HCT116 (cell line): ENCODE data around the gene HGFAC. TPM values are rescaled to one million over a fixed set of nuclear protein-coding genes. Genes with fewer than 3 reads are reported as not detected.

Source experiments
- ATAC-seq: fragments of 200-7000 bp; cut with Tn5 transposase; 2 replicates; pipeline ENCODE4 v1.9.1; 2020; ENCODE audit warnings: mild to moderate bottlenecking, moderate library complexity
- BruUV-seq: library from RNA; stranded (reverse); fragments of 400-500 nt; replicated peaks from 2 replicates; lab custom pipeline; 2021; lab: Mats Ljungman, UMichigan
- CTCF ChIA-PET: fragments of 300-600 bp; sonication (Branson Sonifier 250); formaldehyde crosslinking; loops from one replicate; lab custom pipeline; 2021; ENCODE audit warnings: antibody characterized with exemption; lab: Charles Lee
- POLR2A ChIA-PET: fragments of 300-600, 350-600 bp; sonication (Branson Sonifier 250); formaldehyde crosslinking; loops from one replicate; lab custom pipeline; 2021; ENCODE audit warnings: antibody characterized with exemption; lab: Charles Lee
- RAD21 ChIA-PET, 2 experiments: fragments of 300-600 bp; sonication (Branson Sonifier 250); formaldehyde crosslinking; loops; one replicate each; lab custom pipeline; 2023; ENCODE audit warnings: low total read pairs in 2 of 2; ENCODE audit not compliant: uncharacterized antibody in 2 of 2, unreplicated experiment in 2 of 2, low non-redundant PET in 1 of 2; lab: Charles Lee
- DNase-seq: peaks from one replicate; pipeline ENCODE4 v3.0.0-alpha.2; 2010; ENCODE audit warnings: low read depth, low spot score
- H2AFZ ChIP-seq: fragments of 200-600 bp; shearing (Covaris generic), sonication (generic); 2 replicates; pipeline ENCODE4 v1.6.1; 2017; ENCODE audit warnings: low read depth, mixed run types, mixed read lengths, antibody characterized with exemption, low read length; ENCODE audit not compliant: poor library complexity, severe bottlenecking
- H3K27ac ChIP-seq: 2 replicates; pipeline ENCODE4 v1.5.1; 2012; ENCODE audit warnings: low read depth, low read length
- H3K27me3 ChIP-seq: fragments of 200-600 bp; sonication (generic); 2 replicates; pipeline ENCODE4 v1.6.1; 2016; ENCODE audit warnings: mixed run types, low read length, mixed read lengths; ENCODE audit not compliant: insufficient read depth
- H3K36me3 ChIP-seq, 2 experiments: fragments of 200-500 bp in 1 of 2; fragments of 200-600 bp in 1 of 2; sonication (Bioruptor generic) in 1 of 2; sonication (generic) in 1 of 2; 2 replicates each; pipeline versions ENCODE4 v1.5.1 to v1.6.1; 2014 to 2016; ENCODE audit warnings: low read length in 2 of 2, inconsistent platforms in 1 of 2, mixed read lengths in 1 of 2, mixed run types in 1 of 2; ENCODE audit not compliant: insufficient read depth in 2 of 2, control insufficient read depth in 1 of 2
- H3K4me1 ChIP-seq, 2 experiments: fragments of 200-600 bp in 1 of 2; sonication (generic) in 1 of 2; 2 replicates each; pipeline versions ENCODE4 v1.5.1 to v1.6.1; 2012 to 2017; ENCODE audit warnings: low read length in 2 of 2, inconsistent platforms in 1 of 2, mild to moderate bottlenecking in 1 of 2, mixed read lengths in 1 of 2, mixed run types in 1 of 2, moderate library complexity in 1 of 2; ENCODE audit not compliant: insufficient read depth in 2 of 2, control insufficient read depth in 1 of 2
- H3K4me2 ChIP-seq: fragments of 200-600 bp; sonication (generic); 2 replicates; pipeline ENCODE4 v1.6.1; 2017; ENCODE audit warnings: mixed run types, low read length, mixed read lengths
- H3K4me3 ChIP-seq, 2 experiments: fragments of 200-600 bp in 1 of 2; sonication (generic) in 1 of 2; replicated peaks in 1 of 2; 2 replicates each; pipeline ENCODE4 v1.5.1; 2011 to 2016; ENCODE audit warnings: low read length in 2 of 2, control low read depth in 1 of 2, low read depth in 1 of 2, mild to moderate bottlenecking in 1 of 2, mixed read lengths in 1 of 2, mixed run types in 1 of 2
- H3K79me2 ChIP-seq: fragments of 200-600 bp; sonication (generic); 2 replicates; pipeline ENCODE4 v1.6.1; 2017; ENCODE audit warnings: mild to moderate bottlenecking, mixed run types, low read length, moderate library complexity, mixed read lengths; ENCODE audit not compliant: insufficient read depth
- H3K9ac ChIP-seq: fragments of 200-600 bp; sonication (generic); 2 replicates; pipeline ENCODE4 v1.6.1; 2016; ENCODE audit warnings: low read length, mixed read lengths
- H3K9me2 ChIP-seq: fragments of 200-600 bp; sonication (generic), shearing (Covaris generic); 2 replicates; pipeline ENCODE4 v1.6.1; 2017; ENCODE audit warnings: mixed run types, mild to moderate bottlenecking, moderate library complexity; ENCODE audit not compliant: insufficient read depth
- H3K9me3 ChIP-seq, 2 experiments: fragments of 200-500 bp in 1 of 2; fragments of 200-600 bp in 1 of 2; sonication (Bioruptor generic) in 1 of 2; sonication (generic) in 1 of 2; 2 replicates each; pipeline ENCODE4 v1.6.1; 2014 to 2017; ENCODE audit warnings: low read length in 2 of 2, mixed read lengths in 2 of 2, inconsistent platforms in 1 of 2, low read depth in 1 of 2, mild to moderate bottlenecking in 1 of 2, mixed run types in 1 of 2, moderate library complexity in 1 of 2; ENCODE audit not compliant: control insufficient read depth in 1 of 2, insufficient read depth in 1 of 2
- H4K20me1 ChIP-seq: fragments of 200-600 bp; sonication (generic), shearing (Covaris generic); 2 replicates; pipeline ENCODE4 v1.6.1; 2017; ENCODE audit warnings: mixed run types, mild to moderate bottlenecking, moderate library complexity; ENCODE audit not compliant: insufficient read depth
- EZH2phosphoT487 ChIP-seq: fragments of 200-600 bp; IDR thresholded peaks from 2 replicates; pipeline ENCODE4 v1.6.1; 2018; ENCODE audit warnings: antibody characterized with exemption, borderline replicate concordance
- POLR2A ChIP-seq: IDR thresholded peaks from 2 replicates; pipeline ENCODE4 v1.7.0; 2011; ENCODE audit warnings: borderline replicate concordance; ENCODE audit not compliant: insufficient read depth, insufficient read length; ENCODE audit errors: extremely low read depth
- REST ChIP-seq: IDR thresholded peaks from 2 replicates; pipeline ENCODE4 v1.6.1; 2012; ENCODE audit warnings: low read depth
- SIN3A ChIP-seq: IDR thresholded peaks from 2 replicates; pipeline ENCODE4 v1.6.1; 2012; ENCODE audit warnings: low read depth
- ZFX ChIP-seq: fragments of 450-650 bp; IDR thresholded peaks from 2 replicates; pipeline ENCODE4 v1.6.1; 2017
- ZNF274 ChIP-seq: fragments of 200-500 bp; sonication (Bioruptor generic); IDR thresholded peaks from 2 replicates; pipeline ENCODE4 v1.6.1; 2014; ENCODE audit warnings: mild to moderate bottlenecking, low read depth, low read length, inconsistent platforms
- intact Hi-C: fragments of 100-400 bp; cut with micrococcal nuclease; formaldehyde crosslinking; loops from 2 replicates; pipeline ENCODE4 v1.10.0; 2022
- total RNA-seq: library from RNA; stranded (reverse); gene quantifications from one replicate; pipeline ENCODE4 v1.2.1, GENCODE V29; 2021; ENCODE audit not compliant: unreplicated experiment

HGFAC gene
- total RNA-seq, 1 experiment from 2014 or later, result 1.1 TPM

GRCh38 chr4:3440979-3441500, 728 bp upstream of the HGFAC start:
- no peak overlapping the region for H2AFZ ChIP-seq
- ChIA-PET CTCF (interaction anchor here (0.5 to 2.3 kb wide), 3 partner anchors 11 to 95 kb away, joined by 3 to 7 read pairs (median 3); partner anchors contain the start of gene DOK7), POLR2A (no interaction called here), RAD21 (no interaction called here)
- no TSS peak for BruUV-seq
- no peak overlapping the region for H3K27ac ChIP-seq
- no peaks in the 10 kb centered on the region for H3K79me2 ChIP-seq
- TF ChIP-seq POLR2A (no peak), REST (no peak), EZH2phosphoT487 (no peak), SIN3A (no peak)
- H3K4me2 ChIP-seq, result no peak overlapping the region
- H3K9me2 ChIP-seq, result no peaks in the 10 kb centered on the region
- H3K27me3 ChIP-seq, result no peaks in the 10 kb centered on the region
- no peak overlapping the region for H3K9ac ChIP-seq
- intact Hi-C loops, result no loop called here
- no peaks in the 10 kb centered on the region for H4K20me1 ChIP-seq
- peaks cover 23 to 37% of the 10 kb centered on the region in 2 experiments for H3K4me1 ChIP-seq
- no peaks in the 10 kb centered on the region for H3K9me3 ChIP-seq
- no peak overlapping the region for H3K4me3 ChIP-seq
- ATAC-seq, result no peak
- no peaks in the 10 kb centered on the region for H3K36me3 ChIP-seq
- no peak for DNase-seq

GRCh38 chr4:3442460-3442958, 741 bp downstream of the HGFAC start:
- no peak for DNase-seq
- POLR2A ChIA-PET, result interaction anchor here (0.7 kb wide), 1 partner anchor 144 kb away, joined by 5 read pairs; no protein-coding TSS in a partner anchor

More at GRCh38 chr4:3442460-3442958, 741 bp downstream of the HGFAC start:
- Histone ChIP-seq H3K4me2 (no peak overlapping the region), H3K36me3 (no peaks in the 10 kb centered on the region), H3K79me2 (no peaks in the 10 kb centered on the region), H3K4me3 (no peak overlapping the region), H4K20me1 (no peaks in the 10 kb centered on the region), H3K27me3 (no peaks in the 10 kb centered on the region), H2AFZ (no peak overlapping the region), H3K9me3 (no peaks in the 10 kb centered on the region), H3K9ac (no peak overlapping the region), H3K4me1 (peaks cover 9 to 22% of the 10 kb centered on the region in 2 experiments), H3K9me2 (no peaks in the 10 kb centered on the region), H3K27ac (no peak overlapping the region)
- ATAC-seq, result no peak
- RAD21 ChIA-PET, result no interaction called here
- CTCF ChIA-PET, result interaction anchor here (1.3 to 2.3 kb wide), 2 partner anchors 96 to 334 kb away, joined by 7 read pairs; no protein-coding TSS in a partner anchor
- TF ChIP-seq ZFX, result no peak
- TF ChIP-seq SIN3A, result no peak
- no peak for TF ChIP-seq ZNF274
- intact Hi-C loops, result loop anchor here (2.0 kb wide), 2 partner anchors 252 to 336 kb away; no protein-coding TSS in a partner anchor
- no TSS peak for BruUV-seq
